ENCODE data around the gene SHANK1. TPM values are rescaled to one million over a fixed set of nuclear protein-coding genes. Genes with fewer than 3 reads are reported as not detected.

Gene SHANK1
- total RNA-seq, 4 donors from 2014 or later = 0.10 to 0.45 TPM; not detected in 2

DNA sequence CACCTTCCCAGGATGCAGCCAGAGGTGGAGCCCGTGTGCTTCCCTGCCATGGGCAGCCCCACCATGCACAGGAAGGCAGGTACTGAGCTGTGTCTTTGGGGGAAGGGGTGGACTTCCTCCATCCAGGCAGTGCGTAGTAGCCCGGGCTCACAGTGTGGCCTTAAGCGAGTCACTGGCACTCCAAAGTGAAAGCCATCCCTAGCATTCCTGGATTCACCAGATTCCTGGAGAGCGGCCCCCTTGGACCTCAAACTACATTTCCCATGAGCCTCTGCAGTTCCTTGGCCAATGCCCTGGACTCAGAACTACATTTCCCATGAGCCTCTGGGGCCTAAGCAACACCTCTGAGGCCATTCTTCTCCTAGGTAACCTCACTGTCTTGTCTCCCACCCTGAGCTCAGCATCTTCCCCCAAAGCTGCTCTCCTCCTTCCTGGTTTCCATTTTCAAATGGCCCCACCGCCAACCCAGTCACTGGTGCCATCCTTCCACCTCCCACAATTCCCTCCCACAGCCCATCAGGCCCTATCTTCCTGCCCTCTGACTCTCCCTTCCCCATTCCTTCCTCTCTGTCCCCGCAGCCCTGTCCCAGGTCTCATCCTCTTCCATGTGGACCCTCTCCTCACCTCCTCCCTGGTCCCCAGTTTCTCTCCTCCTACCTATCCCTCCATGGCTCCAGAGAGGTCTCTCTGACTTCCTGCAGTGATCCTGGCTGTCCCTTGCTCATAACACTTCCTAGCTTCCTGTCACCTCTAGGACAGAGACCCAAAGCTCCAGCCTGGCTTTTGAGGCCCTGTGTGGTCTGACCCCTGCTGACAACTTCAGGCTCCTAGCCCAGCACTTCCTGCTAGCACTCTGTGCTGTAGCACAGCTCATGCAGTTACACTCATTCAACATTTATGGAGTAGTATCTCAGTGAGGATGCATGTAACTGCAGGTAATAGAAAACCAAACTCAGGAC is 69.9 kb downstream of the SHANK1 start, which contains the start of gene C19orf81:
C19orf81 (plus strand) TSS at position 13 of the 959 bp plus-strand sequence; CDS start at position 13, 0 bp downstream.
- Histone ChIP-seq H3K27ac (no peak within 1 kb of the TSS), H3K27me3 (no peaks in the 10 kb centered on the region), H3K36me3 (no peaks in the 10 kb centered on the region), H3K4me1 (no peaks in the 10 kb centered on the region), H3K4me3 (replicated peaks in 1 of 3) (no peak within 1 kb of the TSS), H3K9me3 (no peaks in the 10 kb centered on the region)
- TF ChIP-seq POLR2A (IDR thresholded peaks at IDR 0.05) = no peak
- TF ChIP-seq, protein P1, sequence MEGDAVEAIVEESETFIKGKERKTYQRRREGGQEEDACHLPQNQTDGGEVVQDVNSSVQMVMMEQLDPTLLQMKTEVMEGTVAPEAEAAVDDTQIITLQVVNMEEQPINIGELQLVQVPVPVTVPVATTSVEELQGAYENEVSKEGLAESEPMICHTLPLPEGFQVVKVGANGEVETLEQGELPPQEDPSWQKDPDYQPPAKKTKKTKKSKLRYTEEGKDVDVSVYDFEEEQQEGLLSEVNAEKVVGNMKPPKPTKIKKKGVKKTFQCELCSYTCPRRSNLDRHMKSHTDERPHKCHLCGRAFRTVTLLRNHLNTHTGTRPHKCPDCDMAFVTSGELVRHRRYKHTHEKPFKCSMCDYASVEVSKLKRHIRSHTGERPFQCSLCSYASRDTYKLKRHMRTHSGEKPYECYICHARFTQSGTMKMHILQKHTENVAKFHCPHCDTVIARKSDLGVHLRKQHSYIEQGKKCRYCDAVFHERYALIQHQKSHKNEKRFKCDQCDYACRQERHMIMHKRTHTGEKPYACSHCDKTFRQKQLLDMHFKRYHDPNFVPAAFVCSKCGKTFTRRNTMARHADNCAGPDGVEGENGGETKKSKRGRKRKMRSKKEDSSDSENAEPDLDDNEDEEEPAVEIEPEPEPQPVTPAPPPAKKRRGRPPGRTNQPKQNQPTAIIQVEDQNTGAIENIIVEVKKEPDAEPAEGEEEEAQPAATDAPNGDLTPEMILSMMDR (IDR thresholded peaks at IDR 0.05) = no peak
- DNase-seq = no peak
- WGBS, 2 donors = 23 to 25% methylated on average over 7 of the region's 7 CpGs
- intact Hi-C loops (cut with DNase I) = no loop called here

DNA sequence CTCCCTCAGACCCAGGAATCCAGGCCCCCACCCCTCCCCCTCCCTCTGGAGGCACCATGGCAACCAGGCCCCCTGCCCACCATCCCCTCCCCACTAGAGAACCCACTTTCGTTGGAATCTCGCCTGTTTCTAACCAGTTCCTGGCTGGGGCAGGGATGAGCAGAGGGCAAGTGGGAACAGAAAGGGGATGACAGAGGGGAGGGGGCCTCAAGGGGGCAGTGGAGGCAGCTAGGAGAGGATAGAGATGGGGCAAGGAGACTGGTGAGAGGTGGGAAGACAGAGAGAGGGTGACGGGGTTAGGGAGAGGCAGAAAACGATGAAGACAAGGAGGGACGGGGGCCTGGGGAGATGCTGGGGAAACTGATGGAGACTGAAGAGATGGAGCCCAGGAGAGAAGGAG is 70.9 kb downstream of the SHANK1 start:
- H3K9me3 ChIP-seq = no peaks in the 10 kb centered on the region
- TF ChIP-seq, protein P1 (IDR thresholded peaks at IDR 0.05) = no peak
- no peak for TF ChIP-seq POLR2A (IDR thresholded peaks at IDR 0.05)
- no peaks in the 10 kb centered on the region for H3K36me3 ChIP-seq
- 40 to 46% methylated on average over 5 of the region's 5 CpGs for WGBS, 2 donors
- no peak overlapping the region for H3K27ac ChIP-seq
- H3K4me1 ChIP-seq = no peaks in the 10 kb centered on the region
- intact Hi-C loops (cut with DNase I) = no loop called here
- H3K27me3 ChIP-seq = no peaks in the 10 kb centered on the region
- DNase-seq = no peak
- H3K4me3 ChIP-seq (replicated peaks in 1 of 3) = no peak overlapping the region

GRCh38 chr19:50647879-50648615 is 71.6 kb downstream of the SHANK1 start:
- no peak for TF ChIP-seq POLR2A (IDR thresholded peaks at IDR 0.05)
- TF ChIP-seq, protein P1 (IDR thresholded peaks at IDR 0.05) = no peak
- intact Hi-C loops (cut with DNase I) = no loop called here
- Histone ChIP-seq H3K9me3 (no peaks in the 10 kb centered on the region), H3K27me3 (no peaks in the 10 kb centered on the region), H3K4me3 (replicated peaks in 1 of 3) (no peak overlapping the region), H3K4me1 (no peaks in the 10 kb centered on the region), H3K27ac (no peak overlapping the region), H3K36me3 (no peaks in the 10 kb centered on the region)
- WGBS, 2 donors = 67 to 70% methylated on average over 10 of the region's 10 CpGs
- no peak for DNase-seq

DNA sequence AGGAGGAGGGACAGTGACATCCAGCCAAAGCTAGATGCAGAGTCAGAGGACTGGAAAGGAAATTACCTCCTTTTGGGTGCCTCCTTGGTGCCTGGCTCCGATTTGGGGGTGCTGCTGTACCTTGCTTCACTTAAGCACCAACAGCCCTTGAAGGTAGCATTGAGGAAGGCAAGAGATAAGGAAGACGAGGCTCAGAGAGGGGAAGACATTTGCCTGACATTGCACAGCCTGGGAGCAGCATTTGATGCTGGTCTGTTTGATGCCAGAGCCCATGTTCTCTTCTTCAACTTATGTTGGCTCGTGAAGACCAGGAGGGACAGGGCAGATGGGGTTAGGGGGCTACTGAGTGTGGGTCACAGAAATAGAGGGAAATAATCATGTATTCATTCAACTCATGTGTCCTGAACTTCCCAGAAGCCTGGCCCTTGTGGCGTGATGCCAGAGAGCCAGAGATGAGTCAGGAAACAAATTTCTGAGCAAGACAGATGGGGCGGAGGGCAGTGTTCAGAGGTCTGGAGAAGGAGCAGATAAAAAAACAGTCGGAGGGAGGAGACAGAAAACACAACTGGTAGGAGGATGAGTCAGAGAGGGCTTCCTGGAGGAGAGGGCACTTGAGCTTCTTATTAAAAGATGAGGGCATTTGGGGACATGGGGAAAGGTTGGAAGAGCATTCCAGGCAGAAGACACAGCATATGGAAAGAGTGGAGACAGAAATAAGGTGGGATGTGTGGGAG is 73.4 kb downstream of the SHANK1 start:
- no peak overlapping the region for H3K4me3 ChIP-seq (replicated peaks in 1 of 3)
- 54 to 56% methylated on average over 6 of the region's 6 CpGs for WGBS, 2 donors
- no peak for DNase-seq
- no peaks in the 10 kb centered on the region for H3K36me3 ChIP-seq
- intact Hi-C loops (cut with DNase I) = no loop called here
- TF ChIP-seq, protein P1 (IDR thresholded peaks at IDR 0.05) = no peak
- no peak for TF ChIP-seq POLR2A (IDR thresholded peaks at IDR 0.05)
- no peak overlapping the region for H3K27ac ChIP-seq
- H3K9me3 ChIP-seq = no peaks in the 10 kb centered on the region
- H3K4me1 ChIP-seq = no peaks in the 10 kb centered on the region
- H3K27me3 ChIP-seq = no peaks in the 10 kb centered on the region

All from thyroid gland (tissue), 4 donors.